T-helper 1 cell treated with Interleukin-12 subunit alpha and Interleukin-12 subunit beta and Interleukin-4 antibody, amounts not matched to agents 30 ng/mL and 1 ng/mL, for 36 hours (primary cell): ENCODE measurements around the gene EYA2. TPM values are rescaled to one million over a fixed set of nuclear protein-coding genes. Genes with fewer than 3 reads are reported as not detected.
"Not testable (repeated sequence)": the region's sequence is repeated elsewhere in the genome, so short reads cannot be mapped to it uniquely, and the experiment has no call there.

Experiments used
- intact Hi-C: fragments of 100-400 bp; cut with micrococcal nuclease; formaldehyde crosslinking; loops from one replicate; pipeline ENCODE4 v1.15.1; 2024
- total RNA-seq: library from RNA; stranded (reverse); gene quantifications from 2 replicates; pipeline ENCODE4 v1.2.3, GENCODE V29; 2022

EYA2 gene
- total RNA-seq, 1 donor from 2014 or later, result not detected

DNA sequence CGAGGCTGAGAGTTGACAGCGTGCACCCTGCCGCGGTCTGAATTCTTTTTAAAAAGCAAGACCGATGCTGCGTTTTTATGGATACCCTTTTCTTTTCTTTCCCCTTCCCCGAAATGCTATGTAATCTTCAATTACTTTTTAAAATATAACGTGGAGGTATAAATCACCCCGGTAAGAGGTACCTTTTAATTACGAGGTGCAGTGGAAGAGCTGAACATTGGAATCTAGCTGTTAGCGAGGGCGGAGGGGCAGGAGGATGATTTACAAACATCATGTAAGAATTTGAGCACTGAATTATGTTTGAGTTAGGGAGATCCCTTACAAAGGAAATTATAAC lies 1.2 kb downstream of the EYA2 start:
- intact Hi-C loops, result no loop called here

DNA sequence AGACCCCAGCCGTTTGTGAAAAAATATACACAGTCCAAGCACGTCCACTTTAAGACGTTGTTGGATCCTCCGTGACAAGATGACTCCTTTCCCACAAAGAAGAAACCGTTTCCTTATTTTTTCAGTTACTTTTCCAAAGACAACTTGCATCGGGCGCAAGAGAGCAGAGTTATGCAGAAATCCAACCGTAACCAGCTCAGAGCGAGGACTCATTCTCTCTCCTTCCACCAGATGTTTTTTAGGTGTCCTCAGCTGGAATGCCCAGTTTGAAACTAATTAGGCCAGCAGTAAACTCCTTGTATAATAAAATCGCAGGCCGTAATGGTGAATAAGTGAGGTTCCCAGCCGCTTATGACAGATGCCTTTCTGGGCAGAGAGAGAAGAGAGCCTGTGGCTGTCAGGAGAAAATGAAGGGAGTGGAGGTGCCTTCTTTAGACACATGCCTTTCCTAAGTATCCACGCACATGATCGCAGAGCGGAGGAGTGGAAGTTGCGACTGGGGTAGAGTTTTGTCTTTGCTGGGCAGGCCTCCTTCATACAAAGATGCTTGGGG lies 2.8 kb downstream of the EYA2 start:
- intact Hi-C loops, result no loop called here

DNA sequence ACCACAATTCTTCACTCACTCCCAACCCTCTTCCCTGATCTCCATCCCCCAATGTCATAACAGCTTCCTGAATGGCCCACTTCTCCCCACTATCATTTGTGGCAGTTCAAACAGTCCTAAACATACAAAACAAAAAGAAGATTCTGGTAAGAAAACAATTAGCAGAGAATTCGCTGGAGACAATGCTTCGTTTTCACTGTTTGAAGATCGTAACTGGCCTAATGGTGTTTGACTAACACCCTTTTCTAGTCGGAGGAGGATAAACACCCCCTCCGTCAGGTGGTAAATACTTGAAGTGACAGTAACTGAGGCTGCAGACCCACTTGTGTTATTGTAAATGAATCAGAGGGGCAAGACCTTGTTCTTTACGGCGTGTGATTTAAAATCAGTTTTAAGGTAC lies 3.8 kb downstream of the EYA2 start:
- intact Hi-C loops, result no loop called here

DNA sequence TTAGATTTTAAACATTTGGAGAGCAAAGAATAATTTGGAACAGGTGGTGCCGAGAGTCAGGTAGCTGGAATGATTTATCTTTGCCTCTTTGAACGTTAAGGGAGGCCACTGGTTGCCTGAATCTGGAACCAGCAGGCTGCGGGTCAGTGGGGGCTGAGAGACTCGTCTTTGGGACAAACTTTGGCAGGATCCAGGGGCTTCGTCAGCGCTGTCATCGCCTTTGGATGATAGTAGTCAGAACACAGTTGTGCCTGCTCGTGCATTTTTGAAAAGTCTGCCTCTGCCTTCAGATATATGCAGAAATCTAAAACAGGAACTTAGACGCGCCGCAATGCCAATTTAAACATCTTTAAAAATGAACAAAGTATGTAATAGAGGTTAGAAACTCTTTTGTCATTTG lies 5.0 kb downstream of the EYA2 start:
- intact Hi-C loops, result no loop called here

DNA sequence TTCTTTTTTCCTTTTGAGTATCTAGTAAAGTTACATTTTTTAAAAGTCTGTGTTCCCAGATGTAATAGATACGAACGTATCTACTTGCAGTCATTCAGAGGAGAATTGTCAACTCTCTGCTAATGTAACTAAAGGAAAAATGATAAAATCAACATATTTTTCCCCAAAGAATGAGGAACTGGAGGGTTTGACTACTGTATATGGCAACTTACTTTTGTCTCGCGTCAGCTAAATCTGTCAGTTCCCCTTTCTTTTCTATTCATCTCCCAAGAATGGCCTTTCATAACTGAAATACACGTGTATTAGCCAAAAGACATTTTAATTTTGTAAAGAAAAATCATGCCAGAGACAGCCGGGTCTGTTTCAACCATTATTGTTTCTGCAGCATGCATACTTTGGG lies 5.4 kb downstream of the EYA2 start:
- intact Hi-C loops, result no loop called here

DNA sequence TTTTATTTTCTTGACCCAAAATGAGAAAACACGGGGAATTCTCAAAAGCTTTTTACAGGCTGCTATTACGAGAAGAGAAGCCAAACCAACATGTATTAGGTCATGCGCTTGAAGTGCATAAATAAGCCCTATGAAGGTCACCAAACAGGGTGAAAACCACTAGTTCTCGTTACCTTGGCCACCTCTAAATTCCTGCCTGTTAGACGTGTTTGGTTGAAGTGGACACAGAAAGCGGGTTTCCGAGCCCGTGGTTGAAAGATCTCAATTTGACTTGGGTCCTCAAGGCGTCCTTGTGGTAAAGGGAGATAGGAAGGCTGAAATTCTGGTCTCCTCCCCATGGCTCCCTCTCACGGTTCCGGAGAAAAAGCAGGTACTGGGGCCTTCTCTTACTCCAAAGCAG lies 6.2 kb downstream of the EYA2 start:
- intact Hi-C loops, result no loop called here

DNA sequence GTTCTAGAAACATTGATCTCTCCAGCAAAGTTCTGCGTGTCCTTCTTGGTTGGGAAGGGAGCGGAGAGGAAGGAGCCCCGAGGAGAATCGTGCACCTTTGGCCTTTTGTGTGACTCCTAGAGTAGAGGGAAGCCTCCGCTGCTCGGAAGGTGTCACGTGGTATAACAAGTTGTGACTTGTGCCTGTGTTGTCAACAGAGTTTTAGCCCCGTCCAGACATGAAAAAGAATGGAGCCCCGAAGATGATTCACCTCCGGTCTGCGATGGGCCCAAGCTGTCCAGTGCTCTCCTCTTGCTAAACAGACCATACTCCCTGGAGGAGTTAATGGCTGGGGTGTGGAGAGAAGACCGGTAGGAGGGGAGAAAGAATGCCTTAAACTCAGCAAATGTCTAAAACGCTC lies 7.0 kb downstream of the EYA2 start:
- intact Hi-C loops, result no loop called here

DNA sequence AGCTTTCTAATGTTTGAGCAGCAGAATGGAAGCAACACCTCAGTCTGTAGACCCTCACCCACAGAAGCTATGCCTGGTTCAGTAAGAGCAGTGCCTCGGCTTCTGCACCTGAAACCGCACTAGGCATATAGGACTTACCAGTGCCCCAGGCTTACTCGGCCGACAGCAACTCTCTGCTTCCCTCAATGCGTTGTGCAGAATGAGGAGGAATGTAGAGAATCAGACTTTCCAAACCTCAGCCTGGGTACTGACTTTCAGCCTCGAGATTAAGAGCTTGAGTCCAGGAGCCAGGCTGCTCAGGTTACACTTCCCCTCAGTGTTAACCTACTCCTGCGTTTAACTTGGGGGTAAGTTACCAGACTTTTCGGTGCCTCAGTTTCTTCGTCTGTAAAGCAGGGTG lies 8.6 kb downstream of the EYA2 start:
- intact Hi-C loops, result no loop called here

DNA sequence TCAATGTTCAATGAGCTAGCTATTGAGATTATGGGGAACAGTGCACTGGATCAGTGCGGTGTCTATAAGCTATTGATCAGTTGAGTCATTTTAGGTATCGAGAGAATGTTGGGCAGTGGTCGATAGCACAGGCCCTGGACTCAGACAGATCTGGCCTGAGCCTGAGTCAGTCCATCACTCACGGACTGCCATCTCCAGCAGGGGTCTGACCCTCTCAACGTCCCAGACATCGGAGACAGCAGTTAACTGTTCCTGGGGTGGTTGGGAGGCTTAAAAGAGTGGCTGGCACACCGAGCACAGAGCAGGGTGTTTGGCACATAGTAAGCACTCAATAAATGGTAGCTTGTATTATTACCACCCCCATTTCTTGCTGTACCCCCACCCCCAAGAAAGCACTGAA lies 9.3 kb downstream of the EYA2 start:
- intact Hi-C loops, result no loop called here

DNA sequence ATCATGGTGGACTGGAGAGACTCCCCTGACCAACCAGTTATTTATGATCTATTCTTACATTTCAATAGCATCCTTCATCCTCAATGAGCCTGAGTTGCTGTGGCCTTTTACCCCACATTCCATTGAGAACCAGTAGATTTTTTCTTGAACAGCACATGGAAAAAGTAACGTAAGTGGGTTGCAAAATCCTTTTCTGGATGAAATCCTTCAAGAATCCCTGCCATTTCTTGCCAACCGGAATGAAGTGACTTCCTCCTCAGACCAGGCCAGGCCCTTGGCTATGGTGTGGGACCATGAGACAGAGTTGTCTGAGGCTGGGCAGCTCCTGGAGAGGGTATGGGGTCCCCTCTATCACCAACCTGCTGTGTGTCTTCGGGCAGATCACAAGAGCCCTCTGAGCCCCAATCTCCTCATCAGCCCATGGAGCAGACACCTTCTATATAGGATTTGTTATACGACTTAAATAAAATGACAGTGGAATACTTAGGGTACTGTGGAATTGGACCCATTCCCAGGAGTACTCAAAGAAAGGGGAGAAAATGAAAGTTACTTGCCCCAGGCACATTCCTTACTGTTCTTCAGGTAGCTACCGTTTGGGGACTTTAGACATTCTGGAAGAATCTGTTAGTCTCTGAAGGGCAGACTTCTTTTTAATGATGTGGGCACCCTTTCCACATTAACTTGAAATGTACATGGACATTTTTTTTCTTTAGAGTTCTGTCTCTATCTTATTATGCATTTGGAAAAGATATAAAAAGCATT lies 10.9 kb downstream of the EYA2 start:
- intact Hi-C loops, result no loop called here

DNA sequence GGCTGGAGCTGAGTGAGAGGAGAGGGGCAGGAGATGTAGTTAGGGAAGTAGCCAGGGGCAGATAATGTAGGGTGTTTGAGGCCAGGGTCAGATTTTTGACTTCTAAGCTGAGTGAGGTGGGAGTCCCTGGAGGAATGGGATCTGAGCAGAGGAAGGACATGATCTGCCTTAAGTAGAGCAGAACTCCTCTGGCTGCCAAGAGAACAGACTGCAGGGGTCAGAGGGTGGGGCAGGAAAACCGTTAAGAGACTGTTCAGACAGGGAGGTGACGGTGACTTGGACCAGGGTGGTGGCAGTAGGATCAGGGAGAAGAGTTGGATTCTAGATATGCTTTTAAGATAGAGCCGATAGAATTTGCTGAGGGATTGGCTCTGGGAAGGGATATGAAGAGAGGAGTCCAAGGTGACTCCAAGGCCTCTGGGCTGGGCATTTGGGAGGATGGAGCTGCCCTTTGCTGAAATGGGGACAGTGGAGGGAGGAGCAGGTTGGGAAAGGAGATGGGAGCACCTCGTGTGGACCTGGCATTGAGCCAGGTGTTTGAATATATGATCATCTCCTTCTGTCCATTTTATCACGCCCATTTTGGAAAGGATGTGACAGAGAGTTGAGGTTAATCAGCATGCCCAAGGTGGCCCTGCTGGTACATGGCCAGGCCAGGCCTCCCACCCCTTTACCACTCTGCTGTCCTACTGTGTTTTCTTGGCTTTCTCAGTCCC lies 18.8 kb downstream of the EYA2 start:
- intact Hi-C loops, result no loop called here

DNA sequence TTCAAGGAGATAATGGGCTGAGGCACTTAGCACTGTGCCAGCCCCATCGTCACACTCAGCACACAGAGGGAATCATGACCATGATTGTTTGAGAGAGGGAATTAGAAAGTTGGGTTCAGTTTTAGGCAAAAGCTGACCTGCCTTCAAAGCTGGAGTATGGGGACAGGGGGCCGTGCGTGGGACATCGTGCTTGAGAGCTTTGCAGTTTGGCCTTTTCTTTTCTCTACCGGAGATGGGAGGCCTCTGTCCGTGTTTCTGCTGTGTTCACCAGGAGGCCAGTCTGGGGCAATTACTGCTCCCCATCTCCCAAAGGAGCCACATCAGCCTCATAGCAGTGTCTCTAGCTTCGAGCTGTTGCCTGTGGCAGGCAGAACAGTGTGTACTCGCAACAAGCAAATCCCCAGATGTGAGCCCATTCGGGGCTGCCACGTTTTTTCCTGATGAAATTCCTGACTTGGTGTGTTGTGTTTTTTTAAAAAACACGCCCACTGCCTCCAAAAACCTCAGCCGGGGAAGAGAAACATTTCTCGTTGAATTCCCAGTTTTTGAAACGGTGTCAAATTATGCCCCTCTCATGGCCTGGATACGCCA lies 20.2 kb downstream of the EYA2 start:
- intact Hi-C loops, result no loop called here

DNA sequence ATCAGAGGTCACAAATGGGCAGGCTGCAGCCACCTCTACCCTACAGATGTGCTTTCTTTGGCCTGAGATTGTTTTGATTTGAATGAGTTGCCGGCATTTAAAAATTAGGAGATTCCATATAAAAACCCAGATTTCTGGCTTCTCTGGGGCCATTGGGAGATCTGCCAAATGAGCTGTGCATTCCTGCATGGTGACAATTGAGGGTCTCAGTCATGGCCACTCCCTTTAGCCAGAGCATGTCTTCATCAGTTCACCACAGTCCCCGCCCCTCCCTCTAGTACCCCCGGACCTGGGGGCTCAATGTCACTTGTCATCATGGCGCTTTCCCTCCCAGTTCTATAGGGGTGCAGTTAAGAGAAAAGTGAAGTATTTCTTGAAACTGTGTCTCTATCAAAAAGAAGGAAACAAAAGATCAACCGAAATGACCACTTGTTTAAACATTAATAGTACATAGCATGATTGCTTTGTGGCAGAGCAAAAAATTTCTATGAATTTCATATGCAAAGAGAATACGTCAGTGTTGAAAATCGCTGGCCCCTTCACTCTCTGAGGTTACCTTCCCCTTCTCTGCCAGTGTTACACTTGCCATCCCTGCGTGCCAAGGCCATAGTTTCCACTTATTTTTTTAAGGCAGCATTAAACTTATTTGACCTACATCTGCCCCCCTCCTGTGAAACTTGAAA lies 21.1 kb downstream of the EYA2 start:
- intact Hi-C loops, result no loop called here

DNA sequence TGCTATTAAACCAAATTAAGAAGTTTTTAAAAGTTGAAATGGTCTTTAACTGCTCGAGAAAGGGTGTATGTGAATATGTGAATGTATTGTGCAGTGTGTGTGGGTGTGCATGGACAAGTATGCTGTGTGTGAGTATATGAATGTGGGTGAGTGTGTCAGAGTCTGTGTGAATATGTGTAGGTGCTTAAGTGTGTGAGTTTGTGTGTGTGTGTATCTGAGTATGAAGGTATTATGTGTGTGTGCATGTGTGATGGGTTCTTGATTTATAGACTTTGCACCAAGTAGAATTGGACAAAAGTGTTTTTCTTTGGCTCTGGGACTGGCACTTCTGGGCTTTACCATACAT lies 21.6 kb downstream of the EYA2 start:
- intact Hi-C loops, result no loop called here

DNA sequence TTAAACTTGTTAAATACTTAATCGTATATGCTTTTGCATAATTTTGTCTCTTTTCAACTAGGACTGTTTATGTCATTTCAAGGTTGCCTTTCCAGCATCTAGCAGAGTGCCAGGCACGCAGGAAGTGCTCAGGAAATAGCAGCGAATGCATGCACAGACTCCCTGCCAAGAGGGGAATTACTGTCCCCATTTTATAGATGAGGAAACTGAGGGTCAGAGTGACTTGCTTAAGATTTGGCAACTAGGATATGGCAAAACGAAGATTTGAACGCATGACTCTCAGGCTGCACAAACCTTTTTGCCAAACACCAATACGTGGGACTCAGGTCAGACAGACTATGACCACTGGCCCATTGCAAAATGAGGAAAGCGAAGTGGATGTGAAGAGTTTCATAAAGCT lies 22.5 kb downstream of the EYA2 start:
- intact Hi-C loops, result no loop called here

DNA sequence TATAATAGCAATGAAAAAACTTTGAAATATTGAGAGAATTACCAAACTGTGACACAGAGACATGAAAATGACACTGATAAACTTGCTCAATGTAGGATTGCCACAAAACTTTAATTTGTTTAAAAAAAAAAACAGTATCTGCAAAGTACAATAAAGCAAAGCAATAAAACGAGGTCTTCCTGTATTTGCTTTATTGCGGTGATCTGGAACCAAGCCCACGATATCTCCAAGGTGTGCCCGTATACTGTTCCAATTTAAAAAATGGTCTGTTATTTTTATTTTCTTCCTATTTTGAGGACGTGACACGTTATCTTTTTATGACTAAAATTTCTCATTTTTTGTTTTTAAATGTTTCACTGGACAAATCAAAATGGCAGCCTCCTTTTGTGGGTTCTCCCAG lies 25.5 kb downstream of the EYA2 start:
- intact Hi-C loops, result no loop called here

DNA sequence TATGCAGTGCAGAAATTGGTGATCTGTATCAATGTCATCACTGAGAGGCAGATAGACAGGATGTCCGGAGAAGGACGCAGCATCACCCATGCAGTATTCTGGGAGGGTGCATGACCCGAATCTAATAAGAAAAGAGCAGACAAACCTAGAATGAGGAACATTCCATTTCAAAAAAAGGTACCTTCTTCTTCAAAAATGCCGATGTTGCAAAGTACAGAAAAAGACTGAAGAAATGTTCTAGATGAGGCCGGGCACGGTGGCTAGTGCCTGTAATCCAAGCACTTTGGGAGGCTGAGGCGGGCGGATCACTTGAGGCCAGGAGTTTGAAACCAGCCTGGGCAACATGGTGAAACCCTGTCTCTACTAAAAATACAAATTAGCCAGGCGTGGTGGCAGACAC lies 28.2 kb downstream of the EYA2 start:
- intact Hi-C loops, result not testable (repeated sequence)

DNA sequence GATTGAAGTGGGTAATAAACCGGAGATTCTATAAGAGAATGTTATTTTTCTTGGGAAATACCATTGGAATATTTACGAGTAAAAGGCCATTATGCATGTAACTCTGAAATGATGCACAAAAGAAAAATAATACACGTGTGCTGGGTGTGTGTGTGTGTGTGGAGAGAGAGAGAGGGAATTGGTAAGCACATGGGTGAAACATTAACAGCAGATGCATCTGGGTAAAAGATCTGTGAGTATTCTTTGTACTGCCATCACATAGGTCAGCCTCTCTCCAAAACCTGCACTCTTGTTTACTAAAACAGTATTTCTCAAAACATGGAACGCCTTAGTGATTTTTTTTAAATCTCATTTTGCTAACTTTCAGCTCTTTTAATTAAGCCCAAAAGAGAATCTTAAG lies 28.9 kb downstream of the EYA2 start:
- intact Hi-C loops, result no loop called here

DNA sequence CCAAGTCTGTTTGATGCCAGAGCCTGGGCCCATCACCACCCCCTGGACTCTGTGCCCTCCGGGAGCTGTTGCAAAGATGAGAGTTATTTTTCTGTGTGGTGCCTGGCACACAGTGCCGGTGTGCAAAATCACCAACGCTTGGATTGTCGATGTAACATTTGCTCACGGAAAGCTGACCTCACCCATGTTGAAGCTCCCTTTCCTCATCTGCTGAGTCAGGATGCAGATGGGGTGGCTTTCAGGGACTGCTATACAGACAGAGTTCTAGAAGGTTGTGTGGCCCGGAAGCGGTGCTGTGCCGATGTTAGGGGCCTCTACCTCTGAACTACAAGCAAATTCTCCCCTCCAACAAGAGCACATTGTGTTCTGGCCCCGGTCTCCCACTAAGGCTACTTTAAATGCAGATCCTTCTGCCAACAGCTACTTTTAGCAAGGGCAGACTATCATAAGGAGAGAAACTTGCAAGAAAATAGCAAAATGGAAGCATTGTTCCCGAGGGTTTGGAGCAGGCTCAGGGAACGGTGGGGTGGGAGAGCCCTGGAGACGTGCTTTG lies 34.0 kb downstream of the EYA2 start:
- intact Hi-C loops, result no loop called here

DNA sequence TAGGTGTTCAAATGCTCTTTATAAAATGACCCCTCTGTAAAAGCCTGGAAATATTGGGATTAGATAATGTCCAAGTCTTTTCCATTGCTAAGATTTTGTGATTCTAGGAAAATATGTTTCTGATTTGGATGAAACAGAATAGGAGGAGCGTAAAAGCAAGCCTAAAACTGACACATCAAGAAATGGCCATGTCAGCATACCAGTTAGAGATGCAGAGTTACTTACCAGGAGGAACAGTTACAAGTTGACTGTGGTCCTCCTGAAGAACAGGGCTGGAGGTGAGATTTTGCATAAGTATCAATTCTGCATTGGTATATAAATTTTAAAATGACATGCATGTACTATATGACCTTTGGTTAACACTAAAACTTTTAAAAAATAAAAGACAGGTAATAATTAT lies 35.3 kb downstream of the EYA2 start:
- intact Hi-C loops, result no loop called here

DNA sequence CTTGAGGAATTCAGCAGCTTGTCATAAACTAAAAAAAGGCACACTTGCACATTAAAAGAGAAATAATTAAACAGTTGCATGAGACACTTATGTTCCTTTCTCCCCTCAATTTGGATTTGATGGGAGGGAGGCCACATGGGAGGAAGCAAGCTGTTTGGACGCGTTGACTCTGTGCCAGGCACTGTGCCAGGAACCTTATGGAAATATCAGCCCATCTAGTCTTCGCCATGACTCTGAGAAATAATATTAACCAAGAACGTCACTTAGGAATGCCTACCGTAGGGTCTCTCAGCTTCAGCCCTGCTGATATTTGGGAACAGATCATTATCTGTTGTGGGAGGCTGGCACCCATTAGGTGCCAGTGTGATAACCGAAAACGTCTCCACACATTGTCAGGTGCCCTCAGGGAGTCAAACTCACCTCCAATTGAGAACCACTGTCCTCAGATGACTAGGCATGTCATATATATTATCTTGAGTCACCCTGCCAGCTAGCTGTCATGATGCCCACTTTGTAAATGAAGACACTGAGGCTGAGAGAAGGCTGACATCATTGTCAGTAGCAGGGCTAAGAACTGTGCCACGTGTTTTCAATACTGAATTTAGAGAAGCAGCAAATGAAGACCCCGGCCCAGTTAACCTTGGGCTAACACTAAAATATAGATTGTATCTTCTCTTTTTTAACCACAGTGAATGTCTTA lies 36.1 kb downstream of the EYA2 start:
- intact Hi-C loops, result no loop called here
